ENCODE data around the gene DCDC2C.
"Not testable (repeated sequence)": the region's sequence is repeated elsewhere in the genome, so short reads cannot be mapped to it uniquely, and the experiment has no call there.

Gene DCDC2C

GRCh38 chr2:3777966-3778365 lies 74.6 kb downstream of the DCDC2C start:
- DNase-seq (ENCODE audit: low read depth): no peak

GRCh38 chr2:3778851-3779495 lies 75.6 kb downstream of the DCDC2C start:
- no peak for DNase-seq (ENCODE audit: low read depth)

GRCh38 chr2:3779496-3780049 lies 76.2 kb downstream of the DCDC2C start:
- DNase-seq (ENCODE audit: low read depth): no peak

- no peak for DNase-seq (ENCODE audit: low read depth)
Observed at GRCh38 chr2:3780477-3781402, 77.4 kb downstream of the DCDC2C start.

- DNase-seq (ENCODE audit: low read depth): no peak
Observed at GRCh38 chr2:3784731-3785130, 81.4 kb downstream of the DCDC2C start.

- DNase-seq (ENCODE audit: low read depth): no peak
Observed at GRCh38 chr2:3785220-3785889, 82.0 kb downstream of the DCDC2C start.

GRCh38 chr2:3785890-3786273 lies 82.5 kb downstream of the DCDC2C start:
- DNase-seq (ENCODE audit: low read depth): no peak

GRCh38 chr2:3787768-3788167 lies 84.4 kb downstream of the DCDC2C start:
- no peak for DNase-seq (ENCODE audit: low read depth)

- DNase-seq (ENCODE audit: low read depth): no peak
Observed at GRCh38 chr2:3789256-3789655, 85.9 kb downstream of the DCDC2C start.

GRCh38 chr2:3793249-3793648 lies 89.9 kb downstream of the DCDC2C start:
- DNase-seq (ENCODE audit: low read depth): no peak

GRCh38 chr2:3801506-3801905 lies 98.1 kb downstream of the DCDC2C start:
- DNase-seq (ENCODE audit: low read depth): no peak

- DNase-seq (ENCODE audit: low read depth): no peak
Observed at GRCh38 chr2:3805201-3805939, 102.0 kb downstream of the DCDC2C start.

- DNase-seq (ENCODE audit: low read depth): no peak
Observed at GRCh38 chr2:3806168-3806567, 102.8 kb downstream of the DCDC2C start.

GRCh38 chr2:3806730-3807129 lies 103.4 kb downstream of the DCDC2C start:
- no peak for DNase-seq (ENCODE audit: low read depth)

- DNase-seq (ENCODE audit: low read depth): no peak
Observed at GRCh38 chr2:3807853-3808252, 104.5 kb downstream of the DCDC2C start.

- DNase-seq (ENCODE audit: low read depth): no peak
Observed at GRCh38 chr2:3814706-3815245, 111.4 kb downstream of the DCDC2C start.

- DNase-seq (ENCODE audit: low read depth): not testable (repeated sequence)
Observed at GRCh38 chr2:3817144-3817543, 113.8 kb downstream of the DCDC2C start.

GRCh38 chr2:3823748-3824147 lies 120.4 kb downstream of the DCDC2C start:
- DNase-seq (ENCODE audit: low read depth): no peak

GRCh38 chr2:3827673-3828575 lies 124.5 kb downstream of the DCDC2C start:
- DNase-seq (ENCODE audit: low read depth): no peak

GRCh38 chr2:3830796-3831195 lies 127.4 kb downstream of the DCDC2C start:
- DNase-seq (ENCODE audit: low read depth): no peak

GRCh38 chr2:3837086-3837485 lies 133.7 kb downstream of the DCDC2C start:
- DNase-seq (ENCODE audit: low read depth): no peak

All from stimulated activated CD8-positive, alpha-beta memory T cell treated with anti-CD3 and anti-CD28 coated beads, Interleukin-15, amount 100 ng/mL, for 24 hours (primary cell).